Epithelial cell of esophagus (primary cell): ENCODE measurements around the gene ECHS1.

Source experiments
- DNase-seq: peaks from one replicate; pipeline ENCODE4 v3.0.0; 2010; ENCODE audit warnings: low read depth
- H3K4me3 ChIP-seq: 2 replicates; pipeline ENCODE4 v1.5.1; 2011; ENCODE audit warnings: mild to moderate bottlenecking, low read length, control low read depth
- TF ChIP-seq, protein P1 (sequence below): IDR thresholded peaks from 2 replicates; pipeline ENCODE4 v1.5.1; 2011; ENCODE audit warnings: low read depth, mild to moderate bottlenecking, low read length, control low read depth, inconsistent platforms; ENCODE audit not compliant: insufficient read depth; ENCODE audit errors: missing control alignments

The ECHS1 gene

DNA sequence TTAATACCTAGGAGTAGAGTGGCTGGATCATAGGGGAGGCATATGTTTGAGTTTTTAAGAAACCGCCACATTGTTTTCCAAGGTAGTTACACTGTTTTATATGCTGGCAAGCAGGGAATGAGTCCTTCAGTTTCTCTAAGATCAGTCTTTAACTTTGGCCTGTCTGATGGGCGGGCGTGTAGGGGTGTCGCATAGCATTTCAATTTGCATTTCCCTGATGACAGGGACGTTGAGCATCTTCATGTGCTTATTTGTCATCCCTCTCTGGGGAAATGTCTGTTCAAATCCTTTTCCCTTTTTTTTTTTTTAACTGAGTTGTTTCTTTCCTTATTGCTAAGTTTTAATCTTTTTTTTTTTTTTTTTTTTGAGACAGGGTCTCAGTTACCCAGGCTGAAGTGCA, 30.6 kb upstream of the ECHS1 start:
- DNase-seq, result no peak
- TF ChIP-seq, protein P1, sequence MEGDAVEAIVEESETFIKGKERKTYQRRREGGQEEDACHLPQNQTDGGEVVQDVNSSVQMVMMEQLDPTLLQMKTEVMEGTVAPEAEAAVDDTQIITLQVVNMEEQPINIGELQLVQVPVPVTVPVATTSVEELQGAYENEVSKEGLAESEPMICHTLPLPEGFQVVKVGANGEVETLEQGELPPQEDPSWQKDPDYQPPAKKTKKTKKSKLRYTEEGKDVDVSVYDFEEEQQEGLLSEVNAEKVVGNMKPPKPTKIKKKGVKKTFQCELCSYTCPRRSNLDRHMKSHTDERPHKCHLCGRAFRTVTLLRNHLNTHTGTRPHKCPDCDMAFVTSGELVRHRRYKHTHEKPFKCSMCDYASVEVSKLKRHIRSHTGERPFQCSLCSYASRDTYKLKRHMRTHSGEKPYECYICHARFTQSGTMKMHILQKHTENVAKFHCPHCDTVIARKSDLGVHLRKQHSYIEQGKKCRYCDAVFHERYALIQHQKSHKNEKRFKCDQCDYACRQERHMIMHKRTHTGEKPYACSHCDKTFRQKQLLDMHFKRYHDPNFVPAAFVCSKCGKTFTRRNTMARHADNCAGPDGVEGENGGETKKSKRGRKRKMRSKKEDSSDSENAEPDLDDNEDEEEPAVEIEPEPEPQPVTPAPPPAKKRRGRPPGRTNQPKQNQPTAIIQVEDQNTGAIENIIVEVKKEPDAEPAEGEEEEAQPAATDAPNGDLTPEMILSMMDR, result no peak
- H3K4me3 ChIP-seq, result no peak overlapping the region

DNA sequence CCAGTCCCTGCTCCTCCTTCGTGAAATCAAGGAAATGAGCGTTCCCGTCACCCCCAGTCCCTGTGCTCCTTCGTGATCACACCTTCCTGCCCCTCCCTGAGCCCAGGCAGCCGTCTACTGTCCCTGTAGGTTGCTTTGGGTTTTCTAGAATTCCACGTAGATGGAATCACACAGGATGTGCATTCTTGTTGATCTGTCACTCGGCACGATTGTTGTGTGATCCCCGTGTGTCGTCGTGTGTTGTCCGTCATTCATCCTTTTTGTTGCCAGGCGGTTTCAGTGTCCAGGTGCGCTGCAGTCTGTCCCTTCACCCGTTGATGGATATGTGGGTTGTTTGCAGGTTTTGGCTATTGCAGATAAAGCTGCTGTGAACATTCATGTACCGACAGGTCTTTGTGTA, 30.2 kb upstream of the ECHS1 start:
- H3K4me3 ChIP-seq, result no peak overlapping the region
- TF ChIP-seq, protein P1, result no peak
- no peak for DNase-seq

DNA sequence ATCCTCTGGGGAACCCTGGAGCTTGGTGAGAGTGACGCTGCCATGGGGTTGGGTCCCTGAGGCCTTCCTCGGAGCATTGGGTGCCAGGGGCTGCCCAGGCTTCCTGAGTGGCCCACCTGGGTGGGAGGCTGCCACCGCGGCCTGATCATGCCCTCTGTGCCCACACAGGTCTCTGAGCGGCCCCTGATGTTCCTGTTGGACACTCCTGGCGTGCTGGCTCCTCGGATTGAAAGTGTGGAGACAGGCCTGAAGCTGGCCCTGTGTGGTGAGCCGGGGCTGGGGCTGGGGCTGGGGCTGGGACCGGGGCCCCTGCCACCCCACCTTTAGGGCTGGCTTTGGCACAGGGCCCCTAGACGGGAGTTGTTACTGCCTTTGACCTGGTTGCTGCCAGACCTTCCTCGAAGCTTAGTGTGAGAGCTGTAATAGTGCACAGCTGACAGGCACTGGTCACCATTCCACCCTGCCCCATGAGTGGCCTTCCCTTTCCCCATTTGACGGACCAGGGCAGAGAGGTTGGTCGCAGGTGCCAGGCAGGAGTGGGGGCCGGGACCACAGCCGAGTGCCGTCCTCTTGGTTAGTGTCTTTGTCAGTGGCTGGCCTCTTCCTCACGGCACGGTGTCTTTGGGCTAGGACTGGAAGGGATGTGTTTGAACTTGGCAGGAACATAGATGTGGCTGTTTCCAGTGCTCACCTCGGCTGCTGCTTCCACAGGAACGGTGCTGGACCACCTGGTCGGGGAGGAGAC, 29.0 kb upstream of the ECHS1 start:
- no peak for DNase-seq
- TF ChIP-seq, protein P1, result no peak
- H3K4me3 ChIP-seq, result no peak overlapping the region

DNA sequence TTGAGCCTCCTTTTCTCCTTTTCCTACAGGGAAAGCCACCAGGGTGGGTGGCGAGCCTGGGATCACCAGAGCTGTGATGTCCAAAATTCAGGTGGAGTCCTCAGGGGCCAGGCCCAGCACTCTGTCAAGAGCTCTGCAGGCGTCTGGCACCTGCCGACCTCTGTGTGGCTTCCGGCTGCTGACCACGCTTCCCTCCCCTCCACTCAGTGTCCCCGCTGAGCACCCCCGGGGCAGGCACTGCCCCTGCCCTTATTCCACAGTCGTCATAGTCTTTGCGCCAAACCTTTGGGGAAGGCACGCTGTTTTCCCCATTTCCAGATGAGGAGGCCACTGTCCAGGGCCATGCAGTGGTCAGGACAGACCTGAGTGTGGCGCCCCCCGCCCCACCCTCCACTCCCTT, 28.3 kb upstream of the ECHS1 start:
- DNase-seq, result no peak
- H3K4me3 ChIP-seq, result no peak overlapping the region
- TF ChIP-seq, protein P1, result no peak

DNA sequence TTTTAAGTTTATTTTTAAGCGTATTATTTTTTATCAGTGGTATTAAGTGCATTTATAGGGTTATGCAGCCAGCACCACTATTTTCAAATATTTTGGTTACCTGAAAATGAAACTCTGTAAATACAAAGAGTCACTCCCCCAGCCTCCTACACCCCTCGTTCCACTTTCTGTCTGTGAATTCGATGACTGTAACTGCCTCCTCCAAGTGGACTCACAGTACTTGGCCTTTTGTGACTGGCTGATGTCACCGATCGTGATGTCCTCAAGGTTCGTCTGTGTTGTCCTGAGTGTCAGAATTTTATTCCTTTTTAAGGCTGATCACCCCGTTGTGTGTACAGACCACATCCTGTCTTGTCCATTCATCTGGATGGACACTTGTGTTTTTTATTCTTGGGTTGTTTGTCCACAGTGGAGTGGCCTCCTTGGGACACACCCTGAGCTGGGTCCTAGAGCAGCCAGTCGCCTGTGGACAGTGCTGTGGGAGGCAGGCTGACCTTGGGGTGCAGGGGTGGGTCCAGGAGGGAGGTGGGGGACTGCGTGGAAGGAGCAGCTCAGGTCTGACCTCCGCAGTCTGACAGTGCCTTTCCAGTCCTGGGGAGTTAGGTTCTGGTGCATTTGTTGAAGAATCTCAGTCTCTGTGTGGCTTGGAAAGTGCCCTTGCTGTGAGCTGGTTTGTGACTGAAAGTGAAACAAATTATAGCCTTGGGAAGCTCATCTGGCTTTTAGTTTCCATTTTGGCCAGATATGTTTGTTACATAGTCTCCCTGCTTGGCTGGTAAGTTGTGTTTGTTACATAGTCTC, 27.7 kb upstream of the ECHS1 start:
- TF ChIP-seq, protein P1, result no peak
- DNase-seq, result no peak
- no peak overlapping the region for H3K4me3 ChIP-seq

DNA sequence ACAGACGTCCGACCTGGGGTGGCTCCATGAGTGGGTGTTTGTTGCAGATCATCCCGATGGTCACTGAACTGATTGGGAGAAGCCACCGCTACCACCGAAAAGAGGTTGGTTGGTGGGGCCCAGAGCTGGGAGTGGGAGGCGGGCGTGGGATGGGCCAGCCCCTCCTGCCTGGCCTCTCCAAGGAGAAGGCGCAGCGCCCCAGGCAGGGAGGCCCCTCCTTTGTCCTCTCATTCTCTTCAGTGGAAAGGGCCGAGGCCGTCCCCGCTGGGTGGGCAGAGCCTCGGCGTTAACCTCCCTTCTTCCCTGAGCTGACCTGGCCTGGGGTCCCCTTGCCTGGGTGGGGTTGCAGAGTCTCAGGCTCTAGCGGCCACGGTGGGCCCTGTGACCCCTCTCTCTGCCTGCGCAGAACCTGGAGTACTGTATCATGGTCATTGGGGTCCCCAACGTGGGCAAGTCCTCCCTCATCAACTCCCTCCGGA, 26.0 kb upstream of the ECHS1 start:
- no peak overlapping the region for H3K4me3 ChIP-seq
- TF ChIP-seq, protein P1, result no peak
- no peak for DNase-seq
